OCI-LY7 (cell line): ENCODE measurements around the gene MLLT3.

Experiments
- CTCF ChIP-seq: fragments of 200-600 bp; sonication (generic); conservative IDR thresholded peaks from 2 replicates; pipeline ENCODE4 v1.5.1; 2014; ENCODE audit warnings: mild to moderate bottlenecking, antibody characterized with exemption, low read length, moderate library complexity, mixed read lengths
- EZH2phosphoT487 ChIP-seq: fragments of 200-600 bp; sonication (generic); IDR thresholded peaks from 2 replicates; pipeline ENCODE4 v1.6.1; 2018; ENCODE audit warnings: low read depth, borderline replicate concordance, mild to moderate bottlenecking, mixed run types, antibody characterized with exemption, low read length, moderate library complexity, mixed read lengths

DNA sequence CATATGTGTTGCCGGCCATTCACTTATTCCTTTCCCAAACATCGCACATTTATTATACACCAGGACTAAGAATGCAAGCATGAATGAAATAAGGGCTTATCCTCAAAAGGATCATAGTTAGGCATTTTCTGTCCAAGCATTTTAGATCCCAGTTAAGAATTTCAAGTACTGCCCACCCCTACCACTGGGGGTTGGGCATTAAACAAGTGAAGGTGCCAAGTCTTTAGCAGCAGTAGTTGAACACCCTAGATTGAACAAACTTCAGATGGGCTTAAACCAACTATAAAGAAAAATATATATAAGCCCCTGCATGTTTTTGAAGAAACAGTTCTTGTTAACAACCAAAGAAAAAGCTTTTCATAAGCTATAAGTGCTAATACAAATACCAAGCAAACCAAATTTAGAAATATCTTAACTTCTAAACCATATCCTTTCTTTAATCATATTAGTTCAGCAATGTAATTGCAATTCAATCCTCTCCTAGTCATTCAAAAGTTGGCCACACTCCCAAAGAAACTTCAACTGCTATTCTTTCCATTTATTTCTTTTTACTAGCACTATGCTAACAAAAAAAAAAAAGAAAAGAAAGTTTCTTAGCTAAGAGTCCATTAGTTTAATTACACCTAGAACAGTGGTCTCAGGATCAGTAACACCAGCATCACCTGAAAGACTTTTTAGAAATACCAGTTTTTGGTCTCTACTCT, 149.8 kb downstream of the MLLT3 start:
- TF ChIP-seq CTCF (no peak), EZH2phosphoT487 (no peak)
